T1000 (cell line): Measurements from ENCODE around the gene DBN1.

Experiments used
- DNase-seq: peaks from one replicate; lab custom pipeline; 2025; ENCODE audit warnings: mixed read lengths; lab: John Stamatoyannopoulos, UW

DBN1 gene

DNA sequence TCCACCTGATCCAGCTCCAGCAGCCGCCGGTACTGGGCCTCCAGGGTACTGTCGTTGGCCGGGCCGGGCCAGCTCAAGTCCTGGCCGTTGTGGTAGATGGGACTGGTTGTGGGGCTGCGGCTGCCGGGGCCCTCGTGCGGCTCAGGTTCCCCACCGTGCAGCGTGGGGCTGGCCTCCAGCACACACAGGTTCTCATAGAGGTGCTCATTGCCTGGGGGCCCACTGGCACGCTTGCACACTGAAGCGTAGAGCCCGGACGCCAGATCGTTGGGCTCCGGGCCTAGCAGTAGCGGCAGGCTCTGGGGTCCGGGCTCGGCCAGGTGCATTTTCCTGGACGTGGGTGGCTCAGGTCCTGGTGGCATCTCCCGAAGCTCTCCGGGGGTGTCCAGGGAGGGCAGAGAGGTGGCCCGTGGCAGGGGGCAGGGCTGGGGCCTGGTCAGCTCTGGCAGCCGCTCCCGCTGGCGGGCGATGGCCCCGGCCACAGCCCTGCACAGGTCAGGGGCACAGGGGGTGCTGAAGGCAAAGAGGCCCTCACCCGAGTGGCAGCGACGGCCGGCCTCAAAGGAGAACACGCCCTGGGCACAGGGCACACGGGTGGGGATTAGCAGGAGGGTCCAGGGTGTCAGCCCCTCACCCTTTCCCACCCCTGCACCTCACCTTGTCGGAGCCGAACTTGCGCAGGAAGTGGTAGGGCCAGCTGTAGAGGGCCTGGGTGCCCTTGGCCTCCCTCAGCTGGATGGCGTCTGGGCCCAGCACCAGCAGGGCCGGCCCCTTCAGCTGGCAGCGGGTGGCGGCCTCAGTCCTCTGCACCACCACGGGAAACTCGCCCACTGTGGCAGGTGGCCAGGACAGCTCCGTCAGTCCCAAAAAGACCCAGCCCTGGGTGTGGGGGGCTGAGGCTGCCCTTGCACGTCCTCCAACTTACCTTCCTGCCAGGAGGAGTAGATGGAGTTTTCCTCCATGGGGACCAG, 30.9 kb upstream of the DBN1 start:
- no peak for DNase-seq

DNA sequence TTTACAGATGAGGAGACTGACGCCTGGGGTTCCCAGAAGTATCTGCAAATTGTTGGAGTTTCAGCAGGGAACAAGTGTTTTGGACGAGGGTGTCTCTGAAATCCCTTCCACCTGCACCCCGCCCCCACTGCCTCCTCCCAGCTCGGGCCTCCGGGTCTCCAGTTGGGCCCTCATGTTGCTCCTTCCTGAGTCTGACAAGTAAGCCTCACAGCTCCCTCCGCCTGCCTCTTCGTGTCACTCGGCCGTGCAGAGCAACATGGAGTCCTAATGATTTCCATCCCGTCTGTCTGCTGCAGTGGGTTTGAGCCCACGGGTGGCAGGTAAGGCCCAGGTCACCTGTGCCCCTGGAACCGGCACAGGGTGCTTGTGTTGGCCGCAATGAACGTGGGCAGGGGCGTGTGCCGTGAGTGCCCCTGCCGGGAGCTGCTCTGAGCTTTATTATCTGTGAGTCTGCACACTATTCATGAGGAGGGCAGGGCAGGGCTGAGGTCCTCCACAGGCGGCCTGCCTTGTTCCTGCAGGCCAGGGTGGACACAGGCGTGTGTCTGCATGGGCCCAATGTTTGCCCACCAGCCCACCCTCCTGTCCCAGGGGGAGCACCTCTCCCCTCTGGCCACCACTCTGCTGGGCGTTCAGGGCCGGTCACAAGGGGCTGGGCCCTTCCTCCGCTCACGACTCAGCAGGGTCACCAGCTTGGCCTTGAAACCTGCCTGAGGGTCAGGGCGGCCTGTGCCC, 30.1 kb upstream of the DBN1 start:
- no peak for DNase-seq

DNA sequence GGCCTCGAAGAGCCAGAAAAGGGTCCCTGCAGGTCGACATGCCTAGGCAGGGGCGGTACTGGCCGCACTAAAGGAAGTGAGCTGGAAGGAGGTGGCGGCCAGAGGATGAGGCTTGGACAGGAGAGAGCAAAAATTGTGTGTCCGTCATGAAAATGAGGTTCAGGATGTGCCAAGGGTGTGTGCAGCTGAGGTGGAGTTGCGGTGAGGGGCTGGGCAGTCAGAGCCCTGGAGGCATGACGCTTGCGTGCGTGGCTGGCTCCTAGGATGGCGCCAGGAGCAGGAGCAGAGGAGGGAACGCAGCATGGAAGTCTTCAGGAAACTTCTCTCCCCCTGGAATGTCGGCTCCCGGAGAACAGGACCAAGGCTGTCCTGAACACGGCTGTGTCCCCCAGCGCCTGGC, 29.5 kb upstream of the DBN1 start:
- DNase-seq = no peak

DNA sequence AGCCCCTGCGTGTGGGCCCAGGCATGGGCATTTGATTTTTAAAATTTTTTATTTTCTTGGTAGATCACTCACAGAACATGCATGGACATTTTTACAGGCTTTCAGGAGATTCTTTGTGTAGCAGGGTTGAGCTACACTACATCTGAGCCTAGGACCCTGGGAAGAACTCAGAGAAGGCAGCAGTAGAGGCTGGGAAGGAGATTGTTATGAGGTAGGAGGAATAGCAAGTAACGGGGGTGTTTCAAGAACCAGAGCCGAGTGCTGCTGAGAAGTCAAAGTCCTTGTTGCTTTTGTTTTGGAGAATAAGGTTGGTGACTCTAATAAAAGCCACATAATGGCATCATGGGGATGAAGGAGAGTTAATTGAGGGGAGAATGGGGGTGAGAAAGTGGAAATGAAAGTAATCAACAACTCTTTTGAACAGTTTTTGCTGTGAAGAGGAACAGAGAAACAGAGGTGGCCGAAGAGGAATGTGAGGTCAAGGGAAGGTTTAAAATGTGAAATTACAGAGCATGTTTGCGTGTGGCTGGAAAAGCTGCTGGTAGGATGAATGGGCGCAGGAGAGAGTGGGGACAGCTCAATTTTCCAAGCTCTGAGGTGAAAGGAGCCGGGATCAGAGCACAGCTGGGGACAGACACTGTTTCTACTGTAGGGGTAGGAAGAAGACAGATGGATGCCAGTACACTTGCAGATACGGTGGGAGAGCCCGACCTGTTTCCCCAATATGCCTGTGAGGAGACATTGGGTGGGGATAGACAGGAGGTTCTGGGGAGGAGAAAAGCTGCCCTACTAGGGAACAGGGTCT, 28.6 kb upstream of the DBN1 start:
- no peak for DNase-seq

DNA sequence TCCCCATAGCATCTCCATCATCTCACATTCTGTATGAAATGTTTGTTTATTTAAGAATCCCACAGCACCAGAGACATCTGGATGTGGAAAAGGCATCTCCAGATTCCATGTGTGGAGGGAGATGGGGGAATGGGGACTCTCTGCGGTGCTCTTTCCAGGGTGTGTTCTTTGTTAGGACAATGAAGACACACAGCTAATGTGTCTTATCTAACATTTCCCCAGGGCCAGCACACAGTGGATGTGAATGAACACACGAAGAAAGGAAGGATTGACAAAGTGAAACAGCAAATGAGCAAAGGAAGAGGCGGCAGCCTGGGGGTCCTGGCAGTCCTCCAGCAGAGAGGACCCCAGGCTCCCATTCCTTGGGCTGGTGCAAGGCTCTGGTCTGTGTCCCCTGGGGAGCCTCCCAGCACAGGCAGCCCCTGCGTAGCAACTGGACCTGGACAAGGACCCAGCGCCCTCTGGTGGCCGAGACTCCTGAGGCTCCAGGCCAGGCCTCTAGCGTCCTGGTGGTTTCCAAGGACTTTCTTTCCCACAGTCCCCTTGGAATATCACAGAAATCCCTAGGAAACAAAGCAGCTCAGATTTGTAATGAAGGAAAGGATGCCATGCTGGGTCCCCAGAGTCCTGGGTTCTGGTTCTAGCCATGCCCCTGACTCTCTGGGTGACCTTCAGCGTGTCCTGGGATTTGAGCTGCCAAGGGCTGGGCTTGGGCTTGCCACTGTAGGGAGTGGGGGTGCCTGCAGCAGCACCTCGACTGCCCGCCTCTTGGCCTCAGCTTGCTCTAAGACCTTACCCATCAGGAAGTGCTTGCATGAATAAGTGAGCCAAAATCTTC, 27.5 kb upstream of the DBN1 start:
- DNase-seq = peak; percentile 77

DNA sequence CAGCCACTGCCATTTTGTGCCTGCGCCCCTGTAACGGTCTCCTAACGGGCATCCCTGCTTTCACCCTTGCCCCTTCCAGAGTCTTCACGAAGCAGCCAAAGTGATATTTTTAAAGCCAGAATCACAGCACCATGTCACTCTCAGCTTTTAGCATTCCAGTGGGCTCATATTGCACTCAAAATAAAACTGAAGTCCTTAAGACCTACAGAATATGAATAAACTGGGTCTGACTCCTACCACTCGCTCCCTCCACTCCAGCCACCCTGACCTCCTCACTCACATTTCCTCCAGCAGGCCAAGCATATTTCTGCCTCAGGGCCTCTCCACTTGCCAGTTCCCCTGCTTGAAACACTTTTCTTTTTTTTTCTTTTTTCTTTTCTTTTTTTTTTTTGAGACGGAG, 26.4 kb upstream of the DBN1 start:
- DNase-seq = no peak

DNA sequence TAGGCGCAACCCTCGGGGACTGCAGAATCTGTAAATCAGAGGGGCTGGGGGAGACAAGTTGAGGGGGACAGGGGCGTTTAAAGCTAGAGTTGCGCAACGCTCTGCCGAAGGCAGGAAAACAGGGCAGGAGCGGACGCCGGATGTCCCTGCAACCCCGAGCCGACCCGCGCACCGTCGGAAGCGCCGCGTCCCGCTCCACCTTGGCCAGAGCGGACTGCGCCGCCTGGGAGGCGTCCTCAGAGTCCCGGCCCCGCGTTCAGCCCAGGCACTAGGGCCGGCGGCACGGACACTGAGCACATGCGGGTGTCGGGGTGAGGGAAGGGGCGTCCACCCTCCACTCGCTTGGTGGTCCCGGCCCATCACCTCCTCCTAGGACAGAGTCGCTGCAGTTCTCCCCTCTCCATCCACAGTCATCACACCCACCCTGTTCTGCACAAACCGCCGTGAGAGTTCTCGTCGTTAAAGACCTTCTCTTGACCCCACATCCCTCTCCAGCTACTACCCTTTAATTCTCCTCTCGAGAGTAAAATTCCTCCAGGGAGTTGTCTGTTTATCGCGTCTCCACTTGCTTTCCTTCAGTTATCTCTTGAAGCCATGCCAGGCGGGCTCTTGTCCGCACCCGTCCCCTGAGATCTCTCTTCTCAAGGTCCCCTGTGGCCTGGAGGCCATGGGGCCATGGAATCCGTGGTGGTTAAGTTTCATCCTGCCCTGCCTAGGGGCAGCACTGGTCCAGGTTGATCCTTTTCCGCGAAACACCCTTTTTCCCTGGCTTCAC, 24.8 kb upstream of the DBN1 start:
- no peak for DNase-seq

DNA sequence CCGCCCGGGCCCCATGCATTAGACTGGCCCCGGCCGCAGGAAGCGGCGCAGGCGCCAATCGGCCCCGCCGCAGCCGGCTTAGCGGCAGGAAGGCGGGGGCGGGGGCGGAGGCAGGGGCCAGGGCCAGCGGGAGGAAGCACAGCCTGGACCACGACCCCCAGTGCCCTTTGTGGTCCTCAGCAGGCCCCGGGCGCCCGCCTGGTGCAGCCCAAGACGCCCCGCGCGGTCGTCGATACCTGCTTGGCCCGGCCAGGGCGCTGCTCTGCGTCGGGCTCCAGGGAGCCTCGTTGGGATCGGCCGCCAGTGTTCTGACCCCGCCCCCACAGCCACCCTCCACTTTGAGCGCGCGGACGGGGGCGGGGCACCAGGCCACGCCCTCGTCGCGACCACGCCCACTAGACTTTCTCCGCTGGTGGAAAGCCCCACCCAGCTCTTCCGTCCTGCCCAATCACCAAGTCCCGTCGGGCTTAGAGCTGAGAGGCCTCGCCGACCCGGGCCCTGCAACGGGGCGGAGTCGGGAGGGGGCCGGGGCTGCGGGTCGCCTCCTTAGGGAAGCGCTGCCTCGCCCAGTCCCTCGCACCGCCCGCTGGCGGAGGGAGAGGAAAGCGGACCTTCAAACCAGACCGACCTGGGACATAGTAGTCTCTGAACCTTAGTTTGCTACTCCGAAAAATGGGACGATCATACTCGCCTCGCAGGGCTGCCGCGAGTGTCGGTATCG, 24.0 kb upstream of the DBN1 start, which contains the start of gene PDLIM7:
Gene PDLIM7 (minus strand): TSS at position 313 of the 721 bp plus-strand sequence. CDS start 1,092 bp downstream, outside the sequence.
- DNase-seq = peak; percentile 89

DNA sequence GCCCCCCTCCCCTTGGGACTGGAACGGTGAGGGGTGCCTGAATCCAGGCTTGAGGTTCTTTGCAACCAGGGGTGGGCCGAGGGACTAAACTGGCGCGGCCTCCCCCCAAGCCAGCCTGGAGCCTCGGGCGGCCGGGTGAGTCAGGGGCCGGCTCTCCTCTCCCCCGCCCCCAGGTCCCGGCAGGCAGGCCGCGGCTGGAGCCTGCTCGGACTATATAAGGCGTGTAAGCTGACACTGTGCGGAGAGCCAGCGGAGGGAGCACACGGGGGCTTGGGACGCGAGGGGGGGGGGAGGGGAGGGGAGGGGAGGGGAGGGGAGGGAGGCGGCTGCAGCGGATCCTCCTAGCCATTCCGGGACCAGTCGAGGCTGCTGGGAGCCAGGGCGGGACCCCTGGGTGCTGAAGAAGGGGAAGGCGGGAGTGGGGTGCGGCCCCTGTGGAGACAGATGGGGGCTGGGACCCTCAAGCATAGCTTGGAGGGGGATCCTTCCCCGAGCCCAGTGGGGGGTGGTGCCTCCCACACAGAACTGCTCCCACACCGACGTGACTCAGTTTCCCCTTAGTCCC, 23.4 kb upstream of the DBN1 start:
- DNase-seq = peak; percentile 53

DNA sequence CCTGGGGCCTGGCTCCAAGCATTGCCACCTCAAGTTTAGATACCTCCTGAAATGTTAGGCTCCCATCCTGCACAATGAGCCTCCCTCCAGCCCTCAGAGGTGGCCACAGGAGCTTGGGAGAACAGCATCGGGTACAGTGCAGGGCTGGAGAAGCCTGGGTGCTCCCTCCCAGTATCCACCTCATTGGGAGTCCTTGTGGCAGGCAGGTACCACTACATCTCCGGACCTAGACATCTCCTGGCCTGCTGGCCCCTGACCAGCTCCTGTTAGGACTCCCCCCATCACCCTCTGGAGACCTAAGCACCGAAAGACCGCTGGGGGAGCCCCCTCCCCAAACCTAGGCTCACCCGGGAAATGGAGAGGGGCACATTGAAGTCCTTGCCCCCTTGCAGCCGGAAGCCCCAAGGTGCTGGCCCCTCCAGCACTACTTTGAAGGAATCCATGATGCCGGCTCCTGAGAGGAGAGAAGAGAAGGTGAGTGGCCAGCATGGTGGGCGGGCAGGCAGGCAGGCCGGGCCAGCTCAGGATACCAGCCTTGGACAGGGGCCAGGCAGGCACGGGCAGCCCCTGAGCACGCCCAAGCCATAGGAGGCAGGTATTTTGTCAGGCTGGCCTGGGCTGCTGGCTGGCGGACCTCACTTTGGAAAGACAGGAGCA, 22.8 kb upstream of the DBN1 start:
- peak; percentile 51 for DNase-seq

DNA sequence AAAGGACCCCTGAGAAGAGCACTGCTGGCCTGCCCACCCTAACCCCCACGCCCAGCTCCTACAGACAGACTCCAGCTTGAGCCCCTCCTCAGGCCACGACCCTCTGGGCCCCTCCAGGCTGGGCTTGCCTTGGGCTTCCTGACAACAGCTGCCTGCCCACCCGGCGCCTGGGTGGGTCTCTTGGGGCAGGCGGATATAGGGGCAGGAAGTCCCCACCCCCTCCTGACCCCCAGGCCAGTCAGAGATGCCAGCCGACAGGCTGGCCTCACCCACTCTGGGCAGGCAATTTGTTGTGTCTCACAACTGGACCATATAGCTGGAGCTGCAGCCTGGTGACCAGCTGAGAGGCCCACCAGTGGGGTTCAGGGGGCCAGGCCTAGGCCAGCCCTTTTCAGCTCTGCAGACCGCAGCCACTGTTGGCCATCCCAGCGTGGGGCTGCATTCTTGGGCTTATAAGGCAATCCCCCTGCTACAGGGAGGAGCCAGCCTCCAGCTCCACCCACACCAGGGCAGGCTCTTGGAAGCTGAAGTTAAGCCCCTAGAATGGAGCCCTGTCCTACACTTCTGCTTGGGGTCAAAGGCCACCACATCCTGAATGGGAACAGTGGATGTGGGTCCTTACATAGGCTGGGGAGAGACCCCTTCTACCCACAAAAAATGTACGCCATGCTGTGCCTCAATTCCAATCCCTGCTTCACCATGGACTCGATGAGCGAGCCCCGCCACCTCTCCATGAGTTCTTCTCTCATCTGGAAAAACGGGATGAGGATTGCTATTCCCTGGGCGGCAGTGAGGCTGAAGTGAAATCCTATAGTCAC, 22.0 kb upstream of the DBN1 start:
- peak; percentile 51 for DNase-seq

DNA sequence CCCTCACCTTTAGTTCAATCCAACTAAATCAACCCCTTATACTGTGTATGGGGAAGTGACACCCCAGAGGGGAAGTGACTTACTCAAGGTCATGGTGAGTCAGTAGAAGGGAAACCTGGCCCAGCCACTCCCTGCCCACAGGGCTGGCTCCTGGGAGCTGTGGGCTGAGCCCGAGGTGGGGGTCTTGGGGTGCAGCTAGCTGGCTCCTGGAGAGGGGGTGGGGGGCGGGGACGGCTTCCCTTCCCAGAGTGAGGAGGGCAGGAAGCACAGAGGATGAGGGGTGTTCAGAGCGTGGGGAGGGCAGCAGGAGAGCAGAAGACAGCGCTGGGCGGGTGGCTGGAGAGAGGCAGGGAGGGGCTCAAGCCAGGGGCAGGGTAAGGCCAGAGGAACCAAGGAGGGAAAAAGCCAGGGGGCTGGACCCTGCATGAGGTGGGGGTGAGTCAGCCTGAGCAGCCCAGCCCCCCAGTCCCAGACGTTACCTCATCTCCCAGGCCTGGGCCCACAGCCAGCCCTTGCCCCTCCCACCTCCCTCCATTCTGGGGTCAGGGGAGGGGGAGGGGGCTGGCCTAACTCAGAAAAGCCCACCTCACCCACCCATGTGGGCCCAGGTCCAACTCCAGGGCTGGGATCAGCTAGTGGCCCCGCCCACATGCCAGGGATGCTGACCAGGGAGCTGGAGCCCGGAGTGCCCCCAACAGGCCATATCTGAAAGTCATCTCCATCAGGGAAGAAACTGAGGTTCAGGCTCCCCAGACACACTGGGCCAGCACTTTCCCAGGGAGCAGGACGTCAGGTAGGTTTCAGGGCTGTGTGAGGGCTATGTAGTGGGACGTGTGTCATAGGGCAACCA, 21.1 kb upstream of the DBN1 start:
- peak; percentile 76 for DNase-seq

DNA sequence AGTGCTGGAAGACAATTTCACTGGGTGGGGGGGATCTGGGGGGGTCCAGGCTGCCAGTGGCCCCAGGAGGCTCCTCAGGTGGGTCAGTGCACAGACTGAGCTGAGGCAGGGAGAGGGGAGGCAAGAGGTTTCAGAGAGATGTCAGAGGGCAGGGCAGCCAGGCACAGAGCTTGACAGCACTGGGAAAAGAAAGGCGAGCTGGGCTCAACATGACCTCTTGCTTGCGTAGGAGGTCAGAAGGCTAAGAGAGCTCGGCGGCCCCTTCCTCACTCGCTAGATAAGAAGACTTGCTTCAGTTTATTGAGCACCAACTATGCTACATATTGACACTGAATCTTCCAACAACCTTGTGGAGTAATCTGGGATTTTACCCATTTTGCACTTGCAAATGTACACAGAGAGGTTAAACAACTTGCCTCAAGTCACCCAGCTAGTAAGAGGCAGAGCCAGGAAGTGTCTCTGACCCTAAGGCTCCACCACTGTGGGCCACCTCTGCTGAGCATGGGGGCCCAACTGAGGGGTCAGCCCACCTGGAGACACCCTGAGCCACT, 20.4 kb upstream of the DBN1 start:
- no peak for DNase-seq

DNA sequence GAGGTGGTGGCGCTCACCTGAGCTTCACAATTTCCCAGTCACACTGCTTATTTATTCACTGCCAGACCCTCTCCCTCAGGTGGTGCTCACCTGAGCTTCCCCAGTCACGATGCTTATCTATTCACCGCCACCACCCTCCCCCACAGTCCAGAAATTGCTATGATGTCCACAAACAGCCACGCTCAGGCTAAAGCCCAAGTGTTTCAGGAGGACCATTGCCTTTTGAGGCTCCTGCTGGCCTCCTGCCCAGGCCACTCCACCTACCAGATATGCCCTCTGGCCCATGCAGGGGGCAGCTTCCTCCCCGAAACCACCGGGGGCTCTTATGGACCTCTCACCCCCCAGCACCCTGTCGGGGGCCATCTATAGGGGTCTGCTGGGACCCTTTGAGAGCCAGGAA, 19.4 kb upstream of the DBN1 start:
- DNase-seq = no peak

DNA sequence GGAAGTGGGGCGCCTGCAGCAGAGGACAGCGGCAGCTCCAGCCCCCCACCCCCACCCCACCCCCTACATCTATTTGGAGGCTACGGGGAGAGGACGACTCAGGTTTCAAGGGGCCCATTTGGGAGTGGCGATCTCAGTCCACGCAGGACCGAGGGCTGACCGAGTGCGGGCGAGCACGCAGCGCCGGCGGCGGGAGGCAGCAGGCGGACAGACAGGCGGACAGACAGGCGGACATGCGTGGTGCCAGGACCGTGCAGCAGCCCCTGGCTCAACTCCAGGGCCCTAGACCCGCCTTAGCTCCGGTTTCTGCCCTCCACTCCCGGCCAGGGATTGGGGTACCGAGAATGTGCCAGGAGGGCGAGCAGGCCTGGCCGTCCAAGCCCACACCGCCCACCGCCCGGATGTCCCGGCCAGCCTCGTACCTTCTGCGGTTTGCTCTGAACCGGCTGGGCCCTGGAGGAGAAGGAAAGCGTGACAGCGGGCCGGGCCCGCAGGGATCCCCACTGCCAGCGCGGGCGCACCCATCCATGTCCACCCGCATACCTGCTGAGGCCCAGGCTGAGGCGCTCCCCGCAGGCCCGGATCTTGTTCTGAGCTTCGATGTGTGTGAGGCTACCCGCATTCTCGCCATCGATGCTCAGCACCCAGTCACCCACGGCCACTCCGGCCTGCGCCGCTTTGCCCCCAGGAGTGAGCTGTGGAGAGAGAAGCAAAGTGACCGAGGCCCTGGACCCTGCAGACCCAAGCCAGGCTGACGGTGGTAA, 18.7 kb upstream of the DBN1 start:
- DNase-seq = no peak

DNA sequence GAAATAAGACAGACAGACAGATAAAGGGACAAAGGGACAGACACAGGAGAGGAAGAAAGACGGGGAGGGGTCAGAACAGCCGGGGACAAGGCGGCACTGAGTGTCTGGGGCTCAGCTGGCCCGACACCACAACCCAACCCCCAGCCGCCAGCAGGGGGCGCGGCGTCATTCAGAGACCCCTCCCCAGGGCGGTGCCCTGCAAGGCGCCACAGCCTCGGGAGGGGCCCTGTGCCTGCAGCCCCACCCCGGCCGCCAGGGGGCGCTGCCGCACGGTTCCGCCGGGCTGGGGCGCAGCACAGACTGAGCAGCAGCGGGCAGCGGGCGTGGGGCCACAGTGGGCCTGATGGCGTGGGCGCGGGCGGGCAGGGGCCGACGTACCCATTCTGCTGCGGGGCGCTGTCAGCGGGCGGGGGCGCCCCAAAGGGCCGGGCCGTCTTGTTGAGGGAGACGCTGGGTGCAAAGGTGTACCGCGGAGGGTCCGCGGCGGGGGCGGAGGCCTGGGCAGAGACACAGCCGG, 18.1 kb upstream of the DBN1 start:
- peak; percentile 33 for DNase-seq
